C1 segment of cervical spinal cord (tissue), 14 donors: Measurements from ENCODE around the gene HCN4.

Experiments used
- DNase-seq, 14 donors: peaks; one replicate each; lab custom pipeline; 2025; lab: John Stamatoyannopoulos, UW

Gene HCN4

DNA sequence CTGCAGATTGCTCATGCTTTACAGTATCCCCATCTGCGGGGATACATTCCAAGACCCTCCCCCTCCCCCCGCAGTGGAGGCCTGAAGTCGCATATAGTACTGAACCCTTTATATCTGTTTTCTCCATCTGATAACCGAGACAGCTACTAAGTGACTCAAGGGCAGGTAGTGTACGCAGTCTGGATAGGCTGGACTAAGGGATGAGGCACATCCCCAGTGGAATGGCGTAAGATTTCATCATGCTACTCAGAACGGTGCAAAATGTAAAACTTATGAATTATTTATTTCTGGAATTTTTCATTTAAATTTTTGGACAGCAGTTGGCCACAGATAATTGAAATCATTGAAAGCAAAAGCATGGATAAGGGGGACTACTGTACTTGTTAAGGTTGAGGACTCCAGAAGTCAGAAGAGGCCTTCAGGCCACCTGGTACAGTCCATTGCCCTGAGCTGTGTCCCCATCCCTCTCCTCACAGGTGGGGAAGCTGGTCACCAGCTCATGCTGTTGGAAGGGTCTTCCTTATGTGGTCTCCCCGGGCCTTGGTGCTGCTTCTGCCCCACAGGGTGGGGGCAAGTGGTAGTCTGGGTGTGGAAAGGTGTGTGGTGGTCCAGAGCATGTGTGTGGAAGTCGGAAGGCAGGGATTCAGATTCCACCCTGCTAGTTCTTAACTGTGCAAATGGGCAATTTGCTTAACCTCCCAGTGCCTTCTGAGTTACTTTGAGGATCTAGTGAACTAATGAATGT lies 72.0 kb downstream of the HCN4 start:
- DNase-seq: no peak

DNA sequence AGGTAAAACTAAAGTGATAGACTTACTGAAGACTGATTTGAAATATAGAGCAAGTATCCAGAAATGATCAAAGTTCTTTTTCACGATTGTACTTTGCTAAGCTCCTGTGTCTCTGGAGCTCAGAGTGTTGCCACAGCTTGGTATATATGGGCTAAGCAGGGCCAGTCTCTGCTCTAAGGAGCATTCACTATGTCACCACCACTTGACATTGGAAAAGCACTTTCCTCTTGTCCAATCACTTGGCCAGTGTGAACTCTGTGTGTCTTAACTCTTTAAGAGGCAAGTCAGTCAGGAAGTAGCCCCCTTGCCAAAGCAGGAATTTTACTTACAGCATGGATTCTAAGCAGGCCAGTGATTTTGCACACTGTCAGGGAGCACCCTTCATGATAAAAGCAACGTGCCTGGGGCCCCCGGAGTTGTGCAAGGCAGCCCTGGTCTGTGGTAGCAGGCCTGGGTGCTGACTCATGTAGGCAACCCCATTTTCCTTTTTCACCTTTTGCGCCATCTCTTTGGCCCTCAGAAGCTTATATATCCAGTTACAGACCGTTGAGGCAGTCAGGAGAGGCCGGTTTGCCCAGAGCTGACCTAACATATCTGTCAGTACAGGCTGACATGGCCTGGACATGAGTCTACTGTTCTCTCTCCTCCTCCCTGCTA lies 73.0 kb downstream of the HCN4 start:
- DNase-seq: no peak

DNA sequence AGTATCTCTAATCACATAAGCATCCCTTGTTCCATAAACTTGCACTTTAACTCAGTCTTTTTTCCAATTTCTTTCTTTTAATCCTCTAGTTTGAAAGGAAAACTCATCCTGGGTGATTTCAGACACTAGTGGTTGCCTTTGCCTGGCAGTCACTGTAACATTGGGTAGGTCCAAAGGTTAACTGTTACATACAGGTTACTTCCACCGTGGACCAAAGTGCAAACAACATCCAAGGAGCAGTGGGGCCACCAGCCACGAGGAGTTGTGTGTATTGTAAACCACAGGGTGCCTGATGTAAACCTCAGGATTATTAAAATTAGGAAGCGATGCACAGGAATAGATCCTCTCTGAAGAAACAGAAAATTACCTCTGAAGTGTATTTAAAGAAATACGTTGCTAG lies 75.0 kb downstream of the HCN4 start:
- no peak for DNase-seq

DNA sequence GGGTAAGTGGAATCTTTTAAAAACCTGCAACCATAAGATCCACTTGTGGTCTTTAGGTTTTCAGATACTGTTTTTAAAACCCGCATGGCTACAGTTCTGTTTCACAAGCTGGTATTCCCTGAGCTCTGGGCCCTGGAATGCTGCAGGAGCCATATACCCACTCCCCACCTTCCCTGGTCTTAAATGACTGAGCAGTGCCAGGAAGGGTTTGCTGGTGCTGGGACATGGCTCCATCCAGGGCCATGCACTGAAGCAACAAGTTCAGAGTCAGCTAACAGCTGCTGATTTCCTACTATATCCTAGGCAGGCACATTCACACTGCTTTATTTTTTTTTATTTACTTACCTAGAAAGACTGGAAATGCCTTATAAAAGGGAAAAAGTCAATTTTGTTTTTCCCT lies 77.3 kb downstream of the HCN4 start:
- DNase-seq: no peak

DNA sequence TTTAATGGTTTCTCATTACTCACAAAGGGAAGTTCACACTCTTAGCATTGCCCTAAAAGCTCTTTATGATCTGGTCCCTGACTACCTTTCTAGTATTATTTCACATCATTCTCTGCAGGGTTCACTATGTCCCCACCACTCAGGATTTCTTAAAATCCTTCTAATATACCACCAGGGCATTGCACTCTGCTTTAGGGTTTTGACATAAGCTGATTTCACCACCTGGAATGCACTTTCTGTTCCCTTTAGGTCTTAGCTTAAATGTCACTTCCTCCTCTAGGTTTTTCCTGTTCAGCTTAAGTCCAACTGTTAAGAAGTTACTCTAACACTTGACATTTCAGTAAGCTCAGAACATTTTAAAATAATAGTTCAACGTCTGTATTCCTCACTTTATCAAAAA lies 81.7 kb downstream of the HCN4 start:
- DNase-seq: no peak

DNA sequence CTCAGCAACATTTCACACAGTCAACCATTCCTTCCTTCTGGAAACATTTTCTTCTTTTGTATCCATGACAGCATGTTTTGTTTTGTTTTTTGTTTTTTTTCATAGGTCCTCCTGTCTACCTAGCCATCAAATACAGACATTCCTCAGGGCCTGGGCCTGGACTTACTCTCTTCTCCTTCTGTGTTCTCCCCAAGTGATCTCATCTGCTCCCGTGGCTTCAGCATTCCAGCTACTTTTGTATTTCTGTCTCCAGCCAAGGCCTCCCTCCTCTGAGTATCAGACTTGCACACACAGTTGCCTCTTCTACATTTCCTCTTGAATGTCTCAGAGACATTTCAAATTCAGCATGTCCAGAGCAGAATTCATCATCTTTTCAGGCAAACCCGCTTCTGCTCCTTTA lies 82.4 kb downstream of the HCN4 start:
- DNase-seq: no peak

DNA sequence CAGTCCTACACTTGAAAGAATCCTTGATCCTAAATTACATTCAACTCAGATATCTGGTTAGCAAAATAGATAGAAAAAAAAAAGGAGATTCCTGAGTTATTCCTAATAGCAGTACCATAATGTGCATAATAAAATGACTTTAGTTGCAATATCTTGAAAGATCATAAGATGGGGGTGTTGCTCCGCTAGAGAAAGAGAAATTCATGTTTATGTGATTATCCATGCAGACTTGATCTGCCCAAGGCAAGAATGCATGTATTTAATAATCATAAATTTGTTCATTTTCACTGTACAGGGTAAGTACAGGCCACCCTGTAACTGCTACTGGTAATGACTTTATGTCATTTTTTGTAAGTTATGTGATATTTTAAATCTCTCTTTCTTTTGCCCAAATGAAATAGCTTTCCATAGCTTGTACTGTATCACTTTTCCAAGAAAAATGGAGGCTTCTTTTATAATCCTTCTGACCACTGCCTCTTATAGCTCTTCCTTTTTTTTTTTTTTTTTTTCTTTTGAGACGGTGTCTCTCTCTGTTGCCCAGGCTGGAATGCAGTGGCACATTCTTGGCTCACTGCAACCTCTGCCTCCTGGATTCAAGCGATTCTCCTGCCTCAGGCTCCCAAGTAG lies 84.6 kb downstream of the HCN4 start:
- peak in 1 of 14 donors; percentile 1 for DNase-seq

DNA sequence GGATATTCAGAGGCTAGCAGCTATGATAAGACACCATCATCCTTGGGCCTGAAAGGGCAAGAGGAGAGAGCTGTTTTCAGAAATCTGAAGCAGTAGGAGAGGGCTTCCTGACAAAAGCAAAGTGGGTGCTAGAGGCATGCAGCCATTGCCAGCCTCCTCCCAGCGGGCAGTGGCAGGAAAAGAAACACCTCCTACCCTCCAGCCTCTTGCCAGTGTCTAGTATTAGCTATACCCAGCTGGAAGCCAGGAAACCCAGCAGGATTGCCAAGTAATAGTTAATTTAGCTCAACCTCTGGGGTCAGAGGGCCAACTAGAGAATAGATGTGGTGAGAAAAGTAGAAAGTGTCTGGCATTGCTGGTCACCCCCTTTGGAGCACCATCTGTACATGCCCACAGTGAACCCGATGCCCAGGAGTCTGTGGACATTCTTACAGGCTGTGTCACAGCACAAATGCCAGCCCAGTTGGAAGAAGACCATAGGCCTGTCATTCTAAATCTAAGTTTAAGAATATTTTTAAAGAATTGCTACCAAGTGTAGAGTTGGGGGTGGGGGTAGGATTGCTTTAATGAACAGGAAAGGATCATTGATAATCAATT lies 85.3 kb downstream of the HCN4 start:
- peak in 1 of 14 donors; percentile 21 for DNase-seq

DNA sequence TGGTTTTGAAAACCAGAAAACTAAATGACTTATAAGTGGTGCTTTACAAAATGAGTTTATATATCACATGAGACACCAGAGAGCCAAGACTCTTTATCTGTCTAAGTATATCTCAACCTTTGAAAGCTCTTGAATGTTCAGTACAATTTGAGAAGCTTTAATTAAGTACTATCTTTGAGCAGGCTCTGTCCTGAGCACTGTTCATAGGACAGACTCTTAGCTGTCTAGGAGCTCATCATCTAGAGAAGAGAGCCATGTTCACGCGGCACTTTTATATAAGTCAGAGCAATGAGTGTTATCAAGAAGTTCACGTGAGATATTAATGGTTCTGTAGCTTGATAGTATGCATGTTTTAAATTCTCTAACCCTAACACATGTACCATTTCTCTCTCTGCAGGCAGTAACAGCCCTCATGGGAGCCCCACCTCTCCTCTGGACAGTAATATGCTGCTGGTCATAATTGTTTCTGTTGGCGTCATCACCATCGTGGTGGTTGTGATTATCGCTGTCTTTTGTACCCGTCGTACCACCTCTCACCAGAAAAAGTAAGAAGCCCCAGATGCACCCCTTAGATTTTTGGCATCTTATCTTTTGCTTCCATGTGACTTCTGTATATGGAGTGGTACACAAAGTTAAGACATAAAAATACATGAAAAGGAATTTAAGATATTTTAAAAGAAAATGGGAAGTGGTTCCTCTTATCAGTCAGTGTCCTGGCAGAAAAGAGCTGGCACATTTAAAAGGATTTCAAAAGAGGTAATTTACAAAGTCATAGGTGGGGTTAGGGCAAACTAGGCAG lies 86.0 kb downstream of the HCN4 start:
- no peak for DNase-seq

DNA sequence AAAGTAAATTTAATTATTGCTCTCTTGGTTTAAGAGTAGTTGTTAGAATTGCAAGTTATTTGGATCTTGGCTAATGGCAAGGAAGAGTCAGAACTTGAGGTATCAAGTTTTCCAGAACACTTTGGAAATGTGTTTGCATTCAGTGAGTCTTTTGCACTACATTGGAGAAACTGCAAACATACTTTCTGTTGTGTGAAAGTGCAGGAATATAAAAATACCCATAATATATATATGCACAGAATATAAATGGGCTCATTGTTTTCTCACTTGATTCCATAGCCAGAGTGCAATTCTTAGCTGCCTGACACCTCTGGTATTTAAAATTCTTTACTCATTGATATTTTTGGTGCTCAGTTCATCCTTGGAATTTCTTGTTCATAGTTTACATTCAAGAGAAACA lies 92.9 kb downstream of the HCN4 start:
- no peak for DNase-seq

DNA sequence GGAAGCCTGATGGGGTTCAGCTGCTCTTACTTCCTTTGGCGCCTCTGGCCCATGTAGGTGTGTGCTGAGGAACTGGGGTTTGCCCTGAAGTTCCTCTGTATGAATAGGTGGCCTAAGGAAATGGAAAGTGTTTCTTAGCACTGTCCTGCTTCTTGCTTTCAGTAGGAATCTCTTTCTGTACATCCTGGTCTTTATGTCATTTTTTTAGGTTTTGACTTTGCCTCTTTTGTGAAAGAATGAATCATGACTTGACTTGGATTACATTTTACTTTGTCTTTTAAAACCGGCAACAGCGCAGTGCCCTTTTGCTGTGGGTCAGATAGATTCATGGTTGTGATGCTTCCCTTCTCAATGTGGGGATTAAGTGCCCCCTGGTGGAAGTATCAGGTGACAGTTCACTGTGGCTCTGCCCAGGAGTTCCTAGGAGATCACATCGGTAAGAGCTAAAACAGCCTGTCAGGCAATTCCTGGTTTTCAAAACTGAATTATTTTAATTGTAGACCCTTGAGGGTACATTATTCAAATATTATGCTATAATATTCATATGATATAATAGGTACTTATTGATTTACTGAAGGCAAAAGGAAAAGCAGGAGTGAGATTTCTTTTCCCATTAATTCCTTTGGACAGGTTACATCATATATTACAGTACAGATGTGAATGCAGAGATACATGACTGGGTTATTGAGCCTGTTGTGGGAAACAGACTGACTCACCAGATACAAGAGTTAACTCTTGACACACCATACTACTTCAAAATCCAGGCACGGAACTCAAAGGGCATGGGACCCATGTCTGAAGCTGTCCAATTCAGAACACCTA lies 95.4 kb downstream of the HCN4 start:
- DNase-seq: peak in 9 of 14 donors; percentile 4 to 27 (median 19)

DNA sequence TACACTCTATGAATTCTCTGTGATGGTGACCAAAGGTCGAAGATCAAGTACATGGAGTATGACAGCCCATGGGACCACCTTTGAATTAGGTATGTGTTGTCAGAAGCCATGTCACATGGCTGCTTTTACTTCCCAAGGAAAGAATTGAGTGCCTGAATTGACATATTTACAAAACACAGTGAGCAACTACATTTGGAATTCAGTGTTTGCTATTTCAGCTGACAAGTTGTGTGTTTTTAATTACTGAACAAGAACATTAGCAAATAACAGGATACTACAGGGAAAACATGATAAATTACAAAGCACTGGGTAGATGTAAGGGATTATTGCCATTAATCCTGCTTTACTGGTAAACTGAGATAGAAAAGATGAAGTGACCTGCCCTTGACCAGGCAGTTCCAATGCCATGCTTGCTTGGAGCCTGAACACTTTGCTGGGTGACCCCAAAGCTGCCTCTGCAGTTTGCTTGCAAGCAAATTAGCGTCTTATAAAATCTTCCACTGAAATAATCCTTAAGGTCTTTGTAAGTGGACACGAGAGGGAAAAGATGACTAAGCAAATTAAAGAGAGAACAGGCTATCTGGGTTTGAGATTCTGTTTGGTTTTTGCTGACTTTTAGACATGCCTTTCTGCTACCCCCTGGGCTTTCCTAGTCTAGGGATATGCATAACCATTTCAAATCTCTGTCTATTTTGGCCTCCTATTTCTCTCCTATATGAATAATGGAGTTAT lies 98.2 kb downstream of the HCN4 start:
- DNase-seq: no peak
